DMS153 treated with DMSO at 0.1 percent for 48 hours (cell line): Measurements from ENCODE around the gene MDM4.
A peak's percentile ranks its signal among the peaks of the same experiment; 100 is the strongest.

Source experiments
- DNase-seq: peaks from one replicate; lab custom pipeline; 2025; ENCODE audit not compliant: unreplicated experiment; lab: John Stamatoyannopoulos, UW

The MDM4 gene

GRCh38 chr1:204575221-204576190 is 59.3 kb downstream of the MDM4 start:
- no peak for DNase-seq

- no peak for DNase-seq
Measured at GRCh38 chr1:204576422-204576821, 60.2 kb downstream of the MDM4 start.

- DNase-seq, result no peak
Measured at GRCh38 chr1:204577794-204578478, 61.7 kb downstream of the MDM4 start.

- peak; percentile 80 for DNase-seq
Measured at GRCh38 chr1:204578867-204579664, 62.9 kb downstream of the MDM4 start.

DNA sequence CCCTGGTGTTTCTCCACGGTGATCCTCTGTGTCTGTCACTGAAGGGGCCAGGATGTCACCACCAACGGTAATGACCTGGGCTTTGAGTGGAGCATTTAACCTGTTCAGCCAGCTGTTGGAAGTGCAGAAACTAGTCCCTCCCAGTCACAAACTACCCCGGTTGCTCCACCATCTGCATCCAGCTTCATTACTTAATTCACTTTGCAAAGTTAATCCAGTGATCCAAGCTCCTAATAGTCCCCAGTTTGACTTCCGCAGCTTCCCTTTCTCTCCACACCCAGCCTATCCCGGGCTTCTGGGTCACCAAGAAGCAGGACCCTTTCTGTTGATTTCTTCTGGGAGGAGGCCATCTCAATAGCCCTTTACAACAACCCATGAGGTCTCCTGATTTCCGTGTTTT is 63.5 kb downstream of the MDM4 start:
- DNase-seq, result no peak

GRCh38 chr1:204580862-204581261 is 64.7 kb downstream of the MDM4 start:
- DNase-seq, result no peak

- no peak for DNase-seq
Measured at GRCh38 chr1:204581759-204582158, 65.6 kb downstream of the MDM4 start.

DNA sequence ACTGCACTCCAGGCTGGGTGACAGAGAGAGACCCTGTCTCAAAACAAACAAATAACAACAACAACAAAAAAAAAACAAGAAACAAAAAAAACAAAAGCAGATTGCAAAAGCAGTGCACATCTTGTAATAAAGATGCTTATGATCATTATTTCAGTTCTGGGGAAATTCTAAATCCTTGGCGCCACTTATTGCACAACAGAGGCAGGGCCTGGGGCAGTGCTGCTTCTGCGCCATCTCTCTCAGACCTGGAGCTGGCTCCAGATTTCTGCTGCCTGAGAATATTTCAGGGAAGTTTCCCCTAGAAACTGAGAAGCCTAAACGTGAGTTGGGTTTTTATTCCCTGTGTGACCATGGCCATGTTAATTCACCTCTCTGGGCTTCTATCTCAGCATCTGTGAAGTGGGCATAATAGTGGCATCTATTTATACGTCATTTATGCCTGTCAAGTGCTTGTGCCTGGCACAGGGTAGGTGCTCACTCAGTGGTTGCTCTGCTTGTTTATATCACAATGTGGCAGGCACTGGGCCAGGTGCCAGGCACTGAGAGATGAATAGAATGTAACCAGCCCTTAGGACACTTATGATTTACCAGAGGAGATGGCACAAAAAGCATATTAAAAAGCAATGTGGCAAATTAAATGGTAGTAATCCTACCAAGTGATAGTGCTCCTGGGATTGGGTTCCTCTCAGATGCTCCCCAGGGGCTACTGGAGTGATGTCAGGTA is 67.9 kb downstream of the MDM4 start:
- DNase-seq, result peak; percentile 97

DNA sequence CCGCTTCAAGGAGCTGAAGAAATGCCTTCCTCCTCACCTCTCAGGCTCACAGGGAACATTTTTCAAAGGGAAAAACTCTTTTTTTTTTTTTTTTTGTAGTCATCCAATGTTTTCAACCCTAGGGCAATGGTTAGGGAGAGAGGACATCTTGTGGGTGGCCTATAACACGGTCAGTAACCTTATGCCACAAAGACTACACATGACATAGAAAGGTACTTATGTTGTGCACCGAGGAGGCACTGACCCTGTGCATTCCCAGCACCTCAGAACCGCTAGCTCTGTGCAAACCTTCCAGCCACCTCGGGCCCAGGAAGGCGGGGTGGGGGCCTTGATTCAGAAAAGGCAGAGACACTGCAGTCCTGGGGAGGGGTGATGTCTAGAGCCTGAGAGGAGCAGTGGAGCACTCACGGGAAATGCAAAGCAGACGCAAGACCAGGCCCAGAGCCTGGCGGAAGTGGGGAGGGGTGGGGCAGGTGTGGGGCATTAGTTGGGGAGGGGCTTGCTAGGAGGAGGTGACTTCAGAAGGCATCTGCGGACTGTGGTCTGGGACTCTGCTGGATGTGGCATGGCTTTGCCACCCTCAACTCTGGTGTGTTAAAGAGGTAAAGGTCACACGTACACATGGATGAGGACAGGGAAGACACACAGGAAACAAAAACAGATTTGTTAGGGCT is 68.6 kb downstream of the MDM4 start:
- peak; percentile 44 for DNase-seq

DNA sequence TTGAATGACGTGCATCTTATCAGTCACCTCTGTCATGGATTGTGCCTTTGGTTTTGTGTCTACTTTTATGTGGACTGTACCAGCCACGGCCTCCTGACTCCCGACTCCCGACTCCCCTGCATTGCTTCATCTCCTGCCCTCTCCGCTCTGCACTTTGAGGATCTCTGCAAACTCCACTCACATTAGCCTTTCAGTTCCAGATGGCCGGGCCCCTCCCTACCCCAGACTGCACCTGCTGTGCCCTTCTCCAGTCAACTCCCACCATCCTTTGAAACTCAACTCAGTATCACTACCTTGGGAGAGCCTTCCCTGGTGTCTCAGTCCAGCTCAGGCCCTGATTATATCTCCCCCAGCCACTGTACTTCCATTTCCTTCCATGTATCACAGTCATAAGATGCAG is 71.4 kb downstream of the MDM4 start:
- DNase-seq, result no peak

GRCh38 chr1:204588826-204589225 is 72.6 kb downstream of the MDM4 start:
- DNase-seq, result no peak

DNA sequence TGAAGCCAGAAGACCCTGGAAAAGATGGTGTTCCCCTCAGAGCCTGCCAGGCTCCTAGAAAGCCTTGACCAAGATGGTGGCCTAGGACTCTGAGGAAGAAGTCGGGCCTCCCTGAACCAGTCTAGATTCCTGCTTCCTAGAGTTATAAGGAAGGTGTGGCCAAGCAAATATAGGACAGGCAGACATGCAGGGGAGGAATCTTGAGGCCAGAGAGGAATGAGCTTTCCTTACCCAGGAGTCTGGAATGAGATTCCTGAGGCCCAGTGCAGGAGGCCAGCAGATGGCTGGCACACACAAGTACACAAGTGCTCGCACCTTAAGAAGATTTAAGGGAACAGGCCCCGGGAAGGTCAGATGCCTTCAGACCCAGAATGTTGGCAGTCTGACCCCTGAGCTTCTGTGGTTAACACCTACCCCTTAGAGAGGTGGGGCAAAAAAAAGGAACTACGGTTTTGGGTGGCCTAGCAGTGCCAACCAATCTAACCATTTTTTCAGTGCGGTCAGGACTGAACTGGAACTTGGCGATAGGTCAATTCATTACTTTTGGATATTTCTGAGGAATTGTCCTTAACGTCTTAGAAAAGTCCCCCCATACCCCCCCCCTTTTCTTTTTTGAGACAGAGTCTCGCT is 73.3 kb downstream of the MDM4 start:
- DNase-seq, result no peak

DNA sequence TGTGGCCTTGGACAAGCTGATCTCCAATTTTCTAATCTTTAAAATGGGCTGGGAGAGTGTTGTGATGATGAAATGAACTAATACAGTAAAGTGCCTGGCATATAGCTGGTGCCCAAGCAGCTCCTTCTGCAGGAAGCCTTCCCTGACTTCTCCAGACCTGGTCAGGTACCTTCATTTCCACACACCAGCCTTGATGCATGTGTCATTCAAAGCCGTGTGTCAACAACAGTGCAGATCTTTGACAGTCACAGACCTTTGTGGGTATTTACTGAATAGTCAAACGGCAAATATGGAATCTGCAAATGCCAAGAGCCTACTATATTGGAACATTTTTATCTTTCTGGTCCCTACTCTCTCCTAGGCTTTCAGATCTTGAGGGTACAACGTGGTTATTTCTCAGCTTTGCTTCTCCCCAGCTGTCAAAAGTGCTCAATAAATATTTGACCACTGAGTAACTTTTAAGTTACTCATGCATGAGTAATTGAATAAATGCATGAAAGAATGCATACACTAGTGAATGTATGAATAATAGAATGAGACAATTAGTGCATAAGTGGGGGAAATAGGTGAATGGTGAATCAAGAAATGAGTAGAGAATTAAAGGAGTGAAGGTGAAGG is 75.4 kb downstream of the MDM4 start:
- DNase-seq, result no peak

GRCh38 chr1:204592246-204592948 is 76.2 kb downstream of the MDM4 start:
- DNase-seq, result no peak

DNA sequence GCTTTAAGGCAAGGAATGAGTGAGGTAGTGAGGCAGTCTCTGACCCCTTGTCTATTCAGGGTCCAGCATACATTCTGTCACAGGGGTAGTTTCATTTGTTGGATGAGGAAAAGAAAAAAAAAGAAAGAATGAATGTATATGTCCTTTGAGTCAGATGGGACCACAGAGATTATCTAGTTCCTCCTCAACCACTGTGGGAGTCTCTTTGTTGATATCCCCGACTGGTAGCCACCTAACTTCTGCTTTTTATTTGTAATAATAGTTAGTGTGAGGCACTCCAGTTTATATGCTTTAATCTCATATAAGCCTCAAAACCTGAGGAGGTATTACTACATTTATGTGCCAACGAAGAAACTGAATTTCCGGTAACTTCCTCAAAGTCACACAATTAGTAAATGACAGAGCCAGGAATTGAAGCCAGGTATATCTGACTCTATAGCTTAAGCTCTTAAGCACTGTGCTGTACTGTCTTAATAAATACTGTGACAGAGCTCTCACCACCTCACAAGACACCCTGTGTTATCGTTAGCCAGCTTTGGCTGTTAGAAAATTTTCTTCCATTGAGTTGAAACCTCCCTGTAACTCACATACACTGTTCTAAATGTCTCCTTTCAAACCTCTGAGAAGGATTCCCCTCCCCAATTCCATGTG is 82.2 kb downstream of the MDM4 start:
- no peak for DNase-seq

DNA sequence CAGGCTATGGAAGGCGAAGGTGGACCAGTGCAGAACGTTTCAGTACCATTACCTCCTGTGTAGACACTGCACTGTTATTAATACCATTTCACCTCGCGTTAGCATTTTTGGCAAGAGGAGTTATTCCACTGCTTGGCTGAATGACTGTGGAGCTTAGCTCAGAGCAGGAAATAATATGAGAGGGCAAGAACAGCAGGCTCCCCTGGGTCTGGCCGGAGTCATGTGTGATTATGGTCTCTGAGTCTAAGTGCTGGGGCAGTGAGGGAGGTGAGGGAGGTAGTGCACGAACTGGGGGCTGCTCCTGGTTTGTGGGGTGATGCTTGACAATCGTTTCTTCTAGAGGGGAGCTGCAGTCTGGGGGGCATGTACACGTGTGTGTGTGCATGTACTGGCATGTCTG is 82.9 kb downstream of the MDM4 start:
- no peak for DNase-seq

GRCh38 chr1:204599596-204599995 is 83.4 kb downstream of the MDM4 start:
- no peak for DNase-seq

- no peak for DNase-seq
Measured at GRCh38 chr1:204600203-204600602, 84.0 kb downstream of the MDM4 start.
